Subcutaneous abdominal adipose tissue (tissue), 5 donors: ENCODE measurements around the gene DUSP6.

Source experiments
- H3K27ac ChIP-seq: one replicate; pipeline ENCODE4 v1.7.0; 2013; ENCODE audit warnings: low read depth, mild to moderate bottlenecking, inconsistent platforms, low read length, moderate library complexity
- H3K27me3 ChIP-seq, 5 donors: one replicate each; pipeline ENCODE4 v1.7.0; 2013; ENCODE audit warnings: low read length in 5 of 5, inconsistent platforms in 1 of 5; ENCODE audit not compliant: control insufficient read depth in 5 of 5, insufficient read depth in 4 of 5
- H3K36me3 ChIP-seq, 5 donors: one replicate each; pipeline ENCODE4 v1.7.0; 2013; ENCODE audit warnings: low read length in 5 of 5; ENCODE audit not compliant: control insufficient read depth in 5 of 5, insufficient read depth in 5 of 5
- H3K4me1 ChIP-seq, 5 donors: one replicate each; pipeline ENCODE4 v1.7.0; 2013; ENCODE audit warnings: low read length in 5 of 5, mild to moderate bottlenecking in 3 of 5, moderate library complexity in 1 of 5; ENCODE audit not compliant: control insufficient read depth in 5 of 5, insufficient read depth in 5 of 5
- H3K4me3 ChIP-seq, 5 donors: one replicate each; pipeline ENCODE4 v1.7.0; 2013; ENCODE audit warnings: low read length in 5 of 5, low read depth in 1 of 5
- H3K9ac ChIP-seq, 5 donors: one replicate each; pipeline ENCODE4 v1.7.0; 2013; ENCODE audit warnings: low read length in 5 of 5, mild to moderate bottlenecking in 4 of 5, moderate library complexity in 3 of 5
- H3K9me3 ChIP-seq, 5 donors: one replicate each; pipeline ENCODE4 v1.7.0; 2013; ENCODE audit warnings: low read length in 5 of 5; ENCODE audit not compliant: control insufficient read depth in 5 of 5
- donor health status: healthy.
- donor health status: healthy.
- donor health status: healthy.
- donor health status: healthy.
- donor health status: healthy.

Gene DUSP6

DNA sequence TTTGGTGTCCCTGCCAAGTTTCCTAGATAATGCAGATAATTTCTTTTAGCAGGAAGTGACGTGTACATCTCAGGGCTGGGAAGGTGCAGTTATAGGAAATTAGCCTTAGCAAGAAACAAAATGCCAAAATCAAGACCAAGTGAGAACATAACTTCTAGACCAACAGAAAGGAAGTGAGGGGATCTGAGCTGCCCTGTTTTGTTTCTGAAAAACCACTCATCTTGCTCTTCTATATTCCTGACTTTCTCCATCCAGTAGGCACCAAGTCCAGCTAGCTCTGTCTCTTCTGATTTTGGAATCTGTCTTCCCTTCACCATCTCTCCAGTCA lies 23.9 kb upstream of the DUSP6 start:
- Histone ChIP-seq H3K9me3 (no peaks in the 10 kb centered on the region), H3K36me3 (no peaks in the 10 kb centered on the region), H3K27me3 (no peaks in the 10 kb centered on the region), H3K9ac (no peak overlapping the region), H3K4me3 (no peak overlapping the region), H3K27ac (no peak overlapping the region), H3K4me1 (peaks cover 0 to 9% (median 5%) of the 10 kb centered on the region in 5 donors)

- no peaks in the 10 kb centered on the region for H3K27me3 ChIP-seq
- H3K4me1 ChIP-seq = peaks cover 0 to 9% (median 5%) of the 10 kb centered on the region in 5 donors
- H3K4me3 ChIP-seq = no peak overlapping the region
- no peak overlapping the region for H3K9ac ChIP-seq
- H3K27ac ChIP-seq = no peak overlapping the region
- H3K36me3 ChIP-seq = no peaks in the 10 kb centered on the region
- no peaks in the 10 kb centered on the region for H3K9me3 ChIP-seq
Measured at GRCh38 chr12:89373763-89374572, 21.7 kb upstream of the DUSP6 start.

DNA sequence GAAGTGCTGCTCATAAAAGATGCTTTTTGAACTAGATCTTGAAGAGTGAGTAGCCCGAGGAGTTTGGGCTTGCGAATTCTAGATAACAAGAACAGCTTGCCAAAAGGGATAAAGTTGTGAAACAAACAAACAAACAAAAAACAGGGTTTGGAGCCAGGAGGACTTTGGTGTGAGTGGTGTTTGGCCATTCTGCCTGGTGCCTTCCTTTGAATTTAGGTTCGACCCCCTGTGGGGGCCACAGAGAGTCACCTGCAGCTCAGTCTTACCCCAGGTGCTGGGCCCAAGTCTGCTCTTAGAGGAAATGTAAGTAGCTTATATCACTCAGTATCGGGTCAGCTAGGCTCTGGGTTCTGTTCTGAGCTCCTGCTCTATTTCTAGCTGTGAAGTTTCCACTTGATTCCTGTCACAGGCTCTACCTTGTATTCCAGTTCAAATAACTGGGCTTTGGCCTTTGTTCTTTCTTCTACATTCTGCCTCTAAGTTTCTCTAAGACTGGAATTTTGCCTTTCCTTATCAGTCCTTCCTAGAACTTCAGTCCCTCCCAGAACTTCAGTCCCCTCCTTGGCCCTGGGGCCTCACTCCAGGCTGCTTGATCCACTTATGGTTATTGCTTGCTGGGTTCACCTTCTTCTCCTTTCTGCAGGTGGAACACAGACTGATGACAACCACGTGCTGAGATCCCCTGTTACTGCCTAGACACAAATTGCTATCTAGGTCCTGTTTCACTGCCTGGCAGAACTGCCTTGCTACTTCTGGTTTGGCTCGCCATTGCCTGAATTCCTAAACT lies 20.5 kb upstream of the DUSP6 start:
- no peak overlapping the region for H3K9ac ChIP-seq
- H3K27ac ChIP-seq = no peak overlapping the region
- H3K4me3 ChIP-seq = no peak overlapping the region
- peaks cover 0 to 3% (median 0%) of the 10 kb centered on the region in 5 donors for H3K36me3 ChIP-seq
- no peaks in the 10 kb centered on the region for H3K9me3 ChIP-seq
- peaks cover 0 to 9% (median 5%) of the 10 kb centered on the region in 5 donors for H3K4me1 ChIP-seq
- H3K27me3 ChIP-seq = no peaks in the 10 kb centered on the region

GRCh38 chr12:89370850-89371249 lies 18.5 kb upstream of the DUSP6 start:
- Histone ChIP-seq H3K27me3 (no peaks in the 10 kb centered on the region), H3K4me3 (no peak overlapping the region), H3K4me1 (peaks cover 0 to 9% (median 5%) of the 10 kb centered on the region in 5 donors)

GRCh38 chr12:89370421-89370831 lies 18.1 kb upstream of the DUSP6 start:
- peaks cover 0 to 9% (median 5%) of the 10 kb centered on the region in 5 donors for H3K4me1 ChIP-seq
- no peak overlapping the region for H3K27ac ChIP-seq

More at GRCh38 chr12:89370850-89371249, 18.5 kb upstream of the DUSP6 start:
- no peak overlapping the region for H3K9ac ChIP-seq
- no peaks in the 10 kb centered on the region for H3K9me3 ChIP-seq
- no peak overlapping the region for H3K27ac ChIP-seq
- peaks cover 0 to 3% (median 0%) of the 10 kb centered on the region in 5 donors for H3K36me3 ChIP-seq

DNA sequence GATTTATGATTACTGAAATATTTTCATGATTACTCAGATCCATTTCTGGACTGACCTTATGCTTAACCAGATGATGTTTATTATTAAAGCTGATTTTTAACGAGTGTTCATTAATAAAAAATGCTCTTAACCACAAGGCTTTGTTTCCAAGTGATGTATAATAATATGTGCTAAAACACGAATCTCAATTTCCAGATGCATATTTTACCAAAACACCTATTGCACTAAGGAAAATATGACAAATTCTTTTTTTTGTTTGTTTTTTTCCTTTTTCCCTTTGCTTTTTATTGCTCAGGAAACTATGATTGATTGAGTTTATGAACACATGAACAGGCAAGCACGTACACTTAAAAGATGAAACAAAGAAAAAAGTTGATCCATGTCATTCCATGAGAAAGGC lies 16.9 kb upstream of the DUSP6 start:
- H3K9me3 ChIP-seq = no peaks in the 10 kb centered on the region
- no peak overlapping the region for H3K27ac ChIP-seq
- no peak overlapping the region for H3K9ac ChIP-seq
- no peaks in the 10 kb centered on the region for H3K27me3 ChIP-seq
- H3K4me3 ChIP-seq = no peak overlapping the region
- H3K4me1 ChIP-seq = peaks cover 0 to 6% (median under 1%) of the 10 kb centered on the region in 5 donors
- H3K36me3 ChIP-seq = peaks cover 0 to 3% (median 0%) of the 10 kb centered on the region in 5 donors

More at GRCh38 chr12:89370421-89370831, 18.1 kb upstream of the DUSP6 start:
- Histone ChIP-seq H3K9me3 (no peaks in the 10 kb centered on the region), H3K4me3 (no peak overlapping the region), H3K27me3 (no peaks in the 10 kb centered on the region), H3K36me3 (peaks cover 0 to 3% (median 0%) of the 10 kb centered on the region in 5 donors), H3K9ac (no peak overlapping the region)

- peaks cover 0 to 3% (median 0%) of the 10 kb centered on the region in 5 donors for H3K36me3 ChIP-seq
- H3K4me3 ChIP-seq = no peak overlapping the region
- no peaks in the 10 kb centered on the region for H3K27me3 ChIP-seq
- no peak overlapping the region for H3K27ac ChIP-seq
- H3K9ac ChIP-seq = no peak overlapping the region
- H3K9me3 ChIP-seq = no peaks in the 10 kb centered on the region
- no peaks in the 10 kb centered on the region for H3K4me1 ChIP-seq
Measured at GRCh38 chr12:89368391-89368790, 16.1 kb upstream of the DUSP6 start.

- Histone ChIP-seq H3K27me3 (no peaks in the 10 kb centered on the region), H3K9me3 (no peaks in the 10 kb centered on the region), H3K36me3 (peaks cover 3 to 7% (median 4%) of the 10 kb centered on the region in 5 donors), H3K9ac (no peak overlapping the region), H3K27ac (no peak overlapping the region), H3K4me3 (no peak overlapping the region), H3K4me1 (no peaks in the 10 kb centered on the region)
Measured at GRCh38 chr12:89366676-89367364, 14.5 kb upstream of the DUSP6 start.

DNA sequence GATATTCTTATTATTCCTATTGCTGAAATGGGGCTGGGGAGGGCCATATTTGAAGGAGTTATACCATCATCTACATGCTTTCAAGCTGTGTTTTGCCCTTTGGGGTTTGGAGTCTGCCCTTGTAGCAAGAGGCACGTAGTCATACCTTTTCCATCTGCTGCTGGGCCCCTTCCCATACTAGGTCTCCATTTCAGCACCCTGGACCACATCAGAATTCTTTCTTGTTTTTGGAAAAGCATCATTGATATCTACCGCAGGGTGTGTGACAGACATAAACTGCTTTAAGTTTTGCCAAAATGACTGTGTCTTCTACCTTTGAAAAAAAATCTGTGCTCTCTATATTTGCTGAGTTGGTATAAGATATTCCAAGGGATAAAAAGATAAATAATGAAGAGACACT lies 12.3 kb upstream of the DUSP6 start:
- Histone ChIP-seq H3K27me3 (no peaks in the 10 kb centered on the region), H3K27ac (no peak overlapping the region), H3K36me3 (peaks cover 3 to 8% (median 4%) of the 10 kb centered on the region in 5 donors), H3K4me3 (no peak overlapping the region), H3K9me3 (no peaks in the 10 kb centered on the region), H3K9ac (no peak overlapping the region), H3K4me1 (no peaks in the 10 kb centered on the region)
